Measurements from ENCODE around the gene DNER.

The DNER gene

GRCh38 chr2:229370509-229370908 lies 343.8 kb downstream of the DNER start:
- H3K9ac ChIP-seq (ENCODE audit: low read depth, low read length, poor library complexity, severe bottlenecking) = no peak overlapping the region
- H3K4me1 ChIP-seq (ENCODE audit: insufficient read depth, low read length, poor library complexity, severe bottlenecking) = no peaks in the 10 kb centered on the region
- no peaks in the 10 kb centered on the region for H3K27me3 ChIP-seq (ENCODE audit: insufficient read depth, low read length, poor library complexity, severe bottlenecking)
- H3F3A ChIP-seq (ENCODE audit: low read depth) = no peaks in the 10 kb centered on the region
- TF ChIP-seq CTCF (conservative IDR thresholded peaks at IDR 0.05; ENCODE audit: low read length) (no peak), EZH2phosphoT487 (IDR thresholded peaks at IDR 0.05; ENCODE audit: borderline replicate concordance) (no peak)
- H3K4me3 ChIP-seq (ENCODE audit: low read length, poor library complexity, severe bottlenecking) = no peak overlapping the region
- H3K9me2 ChIP-seq (replicated peaks; ENCODE audit: low read depth, low read length) = 0 out of 2 replicates have a peak, but pooled peaks cover 3% of the 10 kb centered on the region
- no peaks in the 10 kb centered on the region for H3K36me3 ChIP-seq (ENCODE audit: insufficient read depth, low read length)
- no peak overlapping the region for H3K4me2 ChIP-seq (ENCODE audit: low read depth, low read length, poor library complexity, severe bottlenecking)
- H3K9me3 ChIP-seq (ENCODE audit: insufficient read depth, low read depth, low read length) = no peaks in the 10 kb centered on the region
- no peaks in the 10 kb centered on the region for H3K79me2 ChIP-seq (ENCODE audit: insufficient read depth, low read length)
- no peaks in the 10 kb centered on the region for H4K20me1 ChIP-seq (ENCODE audit: insufficient read depth, low read length, poor library complexity, severe bottlenecking)
- no peak overlapping the region for H2AFZ ChIP-seq (ENCODE audit: low read length)

GRCh38 chr2:229363185-229363814 lies 351.1 kb downstream of the DNER start:
- Histone ChIP-seq H3K9me2 (replicated peaks; ENCODE audit: low read depth, low read length) (no peaks in the 10 kb centered on the region), H3F3A (ENCODE audit: low read depth) (no peaks in the 10 kb centered on the region), H3K4me3 (ENCODE audit: low read length, poor library complexity, severe bottlenecking) (no peak overlapping the region), H3K27me3 (ENCODE audit: insufficient read depth, low read length, poor library complexity, severe bottlenecking) (no peaks in the 10 kb centered on the region), H3K4me2 (ENCODE audit: low read depth, low read length, poor library complexity, severe bottlenecking) (no peak overlapping the region), H2AFZ (ENCODE audit: low read length) (no peak overlapping the region), H3K9me3 (ENCODE audit: insufficient read depth, low read depth, low read length) (no peaks in the 10 kb centered on the region), H3K79me2 (ENCODE audit: insufficient read depth, low read length) (no peaks in the 10 kb centered on the region), H3K9ac (ENCODE audit: low read depth, low read length, poor library complexity, severe bottlenecking) (no peak overlapping the region), H3K4me1 (ENCODE audit: insufficient read depth, low read length, poor library complexity, severe bottlenecking) (no peaks in the 10 kb centered on the region), H3K36me3 (ENCODE audit: insufficient read depth, low read length) (no peaks in the 10 kb centered on the region), H4K20me1 (ENCODE audit: insufficient read depth, low read length, poor library complexity, severe bottlenecking) (no peaks in the 10 kb centered on the region)
- TF ChIP-seq EZH2phosphoT487 (IDR thresholded peaks at IDR 0.05; ENCODE audit: borderline replicate concordance) (no peak), CTCF (conservative IDR thresholded peaks at IDR 0.05; ENCODE audit: low read length) (no peak)

GRCh38 chr2:229350883-229351282 lies 363.5 kb downstream of the DNER start:
- H3K27me3 ChIP-seq (ENCODE audit: insufficient read depth, low read length, poor library complexity, severe bottlenecking) = no peaks in the 10 kb centered on the region
- H3F3A ChIP-seq (ENCODE audit: low read depth) = no peaks in the 10 kb centered on the region
- no peak overlapping the region for H2AFZ ChIP-seq (ENCODE audit: low read length)
- H3K4me3 ChIP-seq (ENCODE audit: low read length, poor library complexity, severe bottlenecking) = no peak overlapping the region
- no peak overlapping the region for H3K4me2 ChIP-seq (ENCODE audit: low read depth, low read length, poor library complexity, severe bottlenecking)
- H3K9me2 ChIP-seq (replicated peaks; ENCODE audit: low read depth, low read length) = no peaks in the 10 kb centered on the region
- H3K9me3 ChIP-seq (ENCODE audit: insufficient read depth, low read depth, low read length) = peaks cover 7% of the 10 kb centered on the region; the same call in 1 of the 2 replicates
- no peaks in the 10 kb centered on the region for H3K4me1 ChIP-seq (ENCODE audit: insufficient read depth, low read length, poor library complexity, severe bottlenecking)
- no peaks in the 10 kb centered on the region for H3K36me3 ChIP-seq (ENCODE audit: insufficient read depth, low read length)
- TF ChIP-seq EZH2phosphoT487 (IDR thresholded peaks at IDR 0.05; ENCODE audit: borderline replicate concordance) (no peak), CTCF (conservative IDR thresholded peaks at IDR 0.05; ENCODE audit: low read length) (no peak)
- H3K79me2 ChIP-seq (ENCODE audit: insufficient read depth, low read length) = no peaks in the 10 kb centered on the region
- H3K9ac ChIP-seq (ENCODE audit: low read depth, low read length, poor library complexity, severe bottlenecking) = no peak overlapping the region
- H4K20me1 ChIP-seq (ENCODE audit: insufficient read depth, low read length, poor library complexity, severe bottlenecking) = no peaks in the 10 kb centered on the region

Measured in Loucy (cell line).